SK-N-SH treated with all-trans-retinoic acid at 6 μM for 48 hours (cell line): Measurements from ENCODE around the gene ZNF76.

Source experiments
- ATAC-seq: fragments of 200-7000 bp; cut with Tn5 transposase; 3 replicates; pipeline ENCODE4 v1.9.1; 2020; ENCODE audit warnings: mild to moderate bottlenecking, moderate library complexity
- ARNTL ChIP-seq: fragments of 450-650 bp; formaldehyde crosslinking; IDR thresholded peaks from 2 replicates; pipeline ENCODE4 v1.5.0; 2020; ENCODE audit warnings: low read depth, mild to moderate bottlenecking, moderate library complexity, borderline replicate concordance
- BACH2 ChIP-seq: fragments of 250-450 bp; sonication (Bioruptor Pico); IDR thresholded peaks from 2 replicates; pipeline ENCODE4 v1.9.0; 2021; ENCODE audit warnings: mild to moderate bottlenecking, borderline replicate concordance
- CSDC2 ChIP-seq: fragments of 250-450 bp; sonication (Bioruptor Pico); IDR thresholded peaks from 2 replicates; pipeline ENCODE4 v1.5.0; 2020; ENCODE audit warnings: mild to moderate bottlenecking, moderate library complexity
- ESRRG ChIP-seq: fragments of 250-450 bp; sonication (Bioruptor Pico); IDR thresholded peaks from 2 replicates; pipeline ENCODE4 v1.6.1; 2021; ENCODE audit warnings: mild to moderate bottlenecking
- GLIS3 ChIP-seq: fragments of 250-450 bp; sonication (Bioruptor Pico); IDR thresholded peaks from 2 replicates; pipeline ENCODE4 v1.5.0; 2020; ENCODE audit warnings: mild to moderate bottlenecking, moderate library complexity
- OSR1 ChIP-seq: fragments of 250-450 bp; sonication (Bioruptor Pico); IDR thresholded peaks from 2 replicates; pipeline ENCODE4 v1.8.0; 2022; ENCODE audit warnings: moderate library complexity, mild to moderate bottlenecking, inconsistent platforms
- PPARA ChIP-seq: fragments of 250-450 bp; sonication (Bioruptor Pico); IDR thresholded peaks from 2 replicates; pipeline ENCODE4 v1.5.0; 2020; ENCODE audit warnings: mild to moderate bottlenecking, borderline replicate concordance
- RARB ChIP-seq: fragments of 250-450 bp; sonication (Bioruptor Pico); IDR thresholded peaks from 2 replicates; pipeline ENCODE4 v1.8.0; 2021; ENCODE audit warnings: mild to moderate bottlenecking, moderate library complexity
- SNAI2 ChIP-seq: fragments of 250-450 bp; sonication (Bioruptor Pico); IDR thresholded peaks from 2 replicates; pipeline ENCODE4 v1.5.0; 2020; ENCODE audit warnings: mild to moderate bottlenecking, moderate library complexity
- TCF4 ChIP-seq: fragments of 250-450 bp; sonication (Bioruptor Pico); IDR thresholded peaks from 2 replicates; pipeline ENCODE4 v1.8.0; 2021; ENCODE audit warnings: mild to moderate bottlenecking, moderate library complexity, borderline replicate concordance
- TOX ChIP-seq: fragments of 250-450 bp; sonication (Bioruptor Pico); IDR thresholded peaks from 2 replicates; pipeline ENCODE4 v1.8.0; 2021; ENCODE audit warnings: mild to moderate bottlenecking, moderate library complexity, borderline replicate concordance
- ZC3H10 ChIP-seq: fragments of 250-450 bp; sonication (Bioruptor Pico); IDR thresholded peaks from 2 replicates; pipeline ENCODE4 v1.5.1; 2021; ENCODE audit warnings: mild to moderate bottlenecking, moderate library complexity
- ZFP3 ChIP-seq: fragments of 250-450 bp; sonication (Bioruptor Pico); IDR thresholded peaks from 2 replicates; pipeline ENCODE4 v1.5.0; 2020; ENCODE audit warnings: mild to moderate bottlenecking, moderate library complexity
- ZFP30 ChIP-seq: fragments of 450-650 bp; formaldehyde crosslinking; IDR thresholded peaks from 2 replicates; pipeline ENCODE4 v1.5.0; 2022; ENCODE audit warnings: mild to moderate bottlenecking, moderate library complexity
- ZNF565 ChIP-seq: fragments of 450-650 bp; formaldehyde crosslinking; conservative IDR thresholded peaks from 2 replicates; pipeline ENCODE4 v1.5.0; 2020; ENCODE audit warnings: low read depth, mild to moderate bottlenecking, moderate library complexity
- ZNF8 ChIP-seq: fragments of 450-650 bp; formaldehyde crosslinking; IDR thresholded peaks from 2 replicates; pipeline ENCODE4 v1.5.0; 2020; ENCODE audit warnings: mild to moderate bottlenecking, moderate library complexity
- TF ChIP-seq, protein P1 (sequence below): fragments of 250-450 bp; sonication (Bioruptor Pico); IDR thresholded peaks from 2 replicates; pipeline ENCODE4 v1.5.1; 2020; ENCODE audit warnings: low read depth, mild to moderate bottlenecking, moderate library complexity
- TF ChIP-seq, protein P2 (sequence below): fragments of 250-450 bp; sonication (Bioruptor Pico); IDR thresholded peaks from 2 replicates; pipeline ENCODE4 v1.5.1; 2021; ENCODE audit warnings: mild to moderate bottlenecking, moderate library complexity
- TF ChIP-seq, protein P3 (sequence below): fragments of 250-450 bp; sonication (Bioruptor Pico); IDR thresholded peaks from 2 replicates; pipeline ENCODE4 v1.8.0; 2021; ENCODE audit warnings: low read depth, mild to moderate bottlenecking, moderate library complexity, borderline replicate concordance
- TF ChIP-seq, protein P4 (sequence below): fragments of 250-450 bp; sonication (Bioruptor Pico); IDR thresholded peaks from 2 replicates; pipeline ENCODE4 v1.8.0; 2020; ENCODE audit warnings: mild to moderate bottlenecking, moderate library complexity, borderline replicate concordance
- TF ChIP-seq, protein P5 (sequence below): fragments of 250-450 bp; sonication (Bioruptor Pico); IDR thresholded peaks from 2 replicates; pipeline ENCODE4 v1.5.0; 2020; ENCODE audit warnings: mild to moderate bottlenecking, moderate library complexity

Gene ZNF76

DNA sequence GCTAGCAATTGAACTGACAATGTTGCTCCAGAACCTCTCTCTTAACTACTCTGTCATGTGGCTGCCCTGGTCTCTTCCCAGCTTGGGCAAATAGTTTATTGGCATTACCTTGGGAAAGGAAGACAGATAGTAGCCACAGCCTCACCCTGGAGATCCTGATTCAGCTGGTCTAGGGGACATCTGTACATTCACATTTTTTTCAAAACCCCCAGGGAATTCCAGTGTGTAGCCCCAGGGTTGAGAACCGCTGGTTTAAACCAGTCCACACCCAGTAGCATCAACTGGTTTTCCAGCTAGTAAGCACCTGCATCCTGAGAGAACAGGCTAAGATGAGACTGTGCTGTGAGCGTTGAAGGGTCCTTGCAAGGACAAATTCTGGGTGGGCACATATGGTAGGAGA is 36.1 kb upstream of the ZNF76 start:
- ATAC-seq: no peak
- TF ChIP-seq TOX (CRISPR knock-in tag): no peak
- no peak for TF ChIP-seq SNAI2 (CRISPR knock-in tag)
- TF ChIP-seq ZNF8 (CRISPR knock-in tag): no peak
- no peak for TF ChIP-seq ZC3H10 (CRISPR knock-in tag)
- TF ChIP-seq, protein P1, sequence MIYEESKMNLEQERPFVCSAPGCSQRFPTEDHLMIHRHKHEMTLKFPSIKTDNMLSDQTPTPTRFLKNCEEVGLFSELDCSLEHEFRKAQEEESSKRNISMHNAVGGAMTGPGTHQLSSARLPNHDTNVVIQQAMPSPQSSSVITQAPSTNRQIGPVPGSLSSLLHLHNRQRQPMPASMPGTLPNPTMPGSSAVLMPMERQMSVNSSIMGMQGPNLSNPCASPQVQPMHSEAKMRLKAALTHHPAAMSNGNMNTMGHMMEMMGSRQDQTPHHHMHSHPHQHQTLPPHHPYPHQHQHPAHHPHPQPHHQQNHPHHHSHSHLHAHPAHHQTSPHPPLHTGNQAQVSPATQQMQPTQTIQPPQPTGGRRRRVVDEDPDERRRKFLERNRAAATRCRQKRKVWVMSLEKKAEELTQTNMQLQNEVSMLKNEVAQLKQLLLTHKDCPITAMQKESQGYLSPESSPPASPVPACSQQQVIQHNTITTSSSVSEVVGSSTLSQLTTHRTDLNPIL (CRISPR knock-in tag): no peak
- no peak for TF ChIP-seq ZFP3 (CRISPR knock-in tag)
- TF ChIP-seq PPARA (CRISPR knock-in tag): no peak
- no peak for TF ChIP-seq ARNTL (CRISPR knock-in tag)
- TF ChIP-seq BACH2 (CRISPR knock-in tag): no peak
- TF ChIP-seq, protein P2, sequence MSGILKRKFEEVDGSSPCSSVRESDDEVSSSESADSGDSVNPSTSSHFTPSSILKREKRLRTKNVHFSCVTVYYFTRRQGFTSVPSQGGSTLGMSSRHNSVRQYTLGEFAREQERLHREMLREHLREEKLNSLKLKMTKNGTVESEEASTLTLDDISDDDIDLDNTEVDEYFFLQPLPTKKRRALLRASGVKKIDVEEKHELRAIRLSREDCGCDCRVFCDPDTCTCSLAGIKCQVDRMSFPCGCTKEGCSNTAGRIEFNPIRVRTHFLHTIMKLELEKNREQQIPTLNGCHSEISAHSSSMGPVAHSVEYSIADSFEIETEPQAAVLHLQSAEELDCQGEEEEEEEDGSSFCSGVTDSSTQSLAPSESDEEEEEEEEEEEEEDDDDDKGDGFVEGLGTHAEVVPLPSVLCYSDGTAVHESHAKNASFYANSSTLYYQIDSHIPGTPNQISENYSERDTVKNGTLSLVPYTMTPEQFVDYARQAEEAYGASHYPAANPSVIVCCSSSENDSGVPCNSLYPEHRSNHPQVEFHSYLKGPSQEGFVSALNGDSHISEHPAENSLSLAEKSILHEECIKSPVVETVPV (CRISPR knock-in tag): no peak
- TF ChIP-seq, protein P3, sequence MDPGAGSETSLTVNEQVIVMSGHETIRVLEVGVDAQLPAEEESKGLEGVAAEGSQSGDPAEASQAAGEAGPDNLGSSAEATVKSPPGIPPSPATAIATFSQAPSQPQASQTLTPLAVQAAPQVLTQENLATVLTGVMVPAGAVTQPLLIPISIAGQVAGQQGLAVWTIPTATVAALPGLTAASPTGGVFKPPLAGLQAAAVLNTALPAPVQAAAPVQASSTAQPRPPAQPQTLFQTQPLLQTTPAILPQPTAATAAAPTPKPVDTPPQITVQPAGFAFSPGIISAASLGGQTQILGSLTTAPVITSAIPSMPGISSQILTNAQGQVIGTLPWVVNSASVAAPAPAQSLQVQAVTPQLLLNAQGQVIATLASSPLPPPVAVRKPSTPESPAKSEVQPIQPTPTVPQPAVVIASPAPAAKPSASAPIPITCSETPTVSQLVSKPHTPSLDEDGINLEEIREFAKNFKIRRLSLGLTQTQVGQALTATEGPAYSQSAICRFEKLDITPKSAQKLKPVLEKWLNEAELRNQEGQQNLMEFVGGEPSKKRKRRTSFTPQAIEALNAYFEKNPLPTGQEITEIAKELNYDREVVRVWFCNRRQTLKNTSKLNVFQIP: no peak

DNA sequence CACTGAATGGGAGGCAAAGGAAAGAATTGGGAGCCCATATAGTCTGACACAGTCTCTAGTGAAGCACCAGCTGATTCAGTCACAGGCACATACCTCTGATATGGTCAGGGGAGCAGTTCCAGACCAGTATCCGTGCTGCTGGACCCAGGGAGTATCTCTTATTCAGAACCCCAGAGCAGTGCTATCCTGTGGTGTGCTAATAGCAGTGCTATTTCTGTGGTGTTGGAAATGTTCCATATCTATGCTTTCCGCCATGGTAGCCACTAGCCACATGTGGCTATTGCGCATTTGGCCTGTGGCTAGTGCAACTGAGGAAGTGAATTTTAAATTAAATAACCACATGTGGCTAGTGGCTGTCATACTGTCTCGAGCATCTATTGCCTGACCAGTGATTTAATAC is 34.8 kb upstream of the ZNF76 start:
- TF ChIP-seq ZNF565 (CRISPR knock-in tag): no peak
- no peak for TF ChIP-seq PPARA (CRISPR knock-in tag)
- no peak for ATAC-seq

DNA sequence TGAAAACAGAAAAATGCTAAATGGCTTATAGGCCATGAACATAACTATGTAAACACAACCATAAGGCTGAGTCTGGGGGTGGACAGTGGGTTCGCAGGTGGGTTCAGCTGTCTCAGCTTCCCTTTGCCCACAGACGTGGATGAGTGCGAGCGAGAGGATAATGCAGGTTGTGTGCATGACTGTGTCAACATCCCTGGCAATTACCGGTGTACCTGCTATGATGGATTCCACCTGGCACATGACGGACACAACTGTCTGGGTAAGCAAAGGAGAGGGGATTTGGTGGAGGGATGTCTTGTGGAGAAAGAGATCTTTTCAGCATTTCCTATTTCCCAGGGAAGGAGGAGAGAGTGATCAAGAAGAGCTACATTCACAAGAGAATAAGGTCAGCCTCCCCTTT is 31.1 kb upstream of the ZNF76 start:
- TF ChIP-seq, protein P4, sequence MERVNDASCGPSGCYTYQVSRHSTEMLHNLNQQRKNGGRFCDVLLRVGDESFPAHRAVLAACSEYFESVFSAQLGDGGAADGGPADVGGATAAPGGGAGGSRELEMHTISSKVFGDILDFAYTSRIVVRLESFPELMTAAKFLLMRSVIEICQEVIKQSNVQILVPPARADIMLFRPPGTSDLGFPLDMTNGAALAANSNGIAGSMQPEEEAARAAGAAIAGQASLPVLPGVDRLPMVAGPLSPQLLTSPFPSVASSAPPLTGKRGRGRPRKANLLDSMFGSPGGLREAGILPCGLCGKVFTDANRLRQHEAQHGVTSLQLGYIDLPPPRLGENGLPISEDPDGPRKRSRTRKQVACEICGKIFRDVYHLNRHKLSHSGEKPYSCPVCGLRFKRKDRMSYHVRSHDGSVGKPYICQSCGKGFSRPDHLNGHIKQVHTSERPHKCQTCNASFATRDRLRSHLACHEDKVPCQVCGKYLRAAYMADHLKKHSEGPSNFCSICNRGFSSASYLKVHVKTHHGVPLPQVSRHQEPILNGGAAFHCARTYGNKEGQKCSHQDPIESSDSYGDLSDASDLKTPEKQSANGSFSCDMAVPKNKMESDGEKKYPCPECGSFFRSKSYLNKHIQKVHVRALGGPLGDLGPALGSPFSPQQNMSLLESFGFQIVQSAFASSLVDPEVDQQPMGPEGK (CRISPR knock-in tag): no peak
- TF ChIP-seq, protein P5, sequence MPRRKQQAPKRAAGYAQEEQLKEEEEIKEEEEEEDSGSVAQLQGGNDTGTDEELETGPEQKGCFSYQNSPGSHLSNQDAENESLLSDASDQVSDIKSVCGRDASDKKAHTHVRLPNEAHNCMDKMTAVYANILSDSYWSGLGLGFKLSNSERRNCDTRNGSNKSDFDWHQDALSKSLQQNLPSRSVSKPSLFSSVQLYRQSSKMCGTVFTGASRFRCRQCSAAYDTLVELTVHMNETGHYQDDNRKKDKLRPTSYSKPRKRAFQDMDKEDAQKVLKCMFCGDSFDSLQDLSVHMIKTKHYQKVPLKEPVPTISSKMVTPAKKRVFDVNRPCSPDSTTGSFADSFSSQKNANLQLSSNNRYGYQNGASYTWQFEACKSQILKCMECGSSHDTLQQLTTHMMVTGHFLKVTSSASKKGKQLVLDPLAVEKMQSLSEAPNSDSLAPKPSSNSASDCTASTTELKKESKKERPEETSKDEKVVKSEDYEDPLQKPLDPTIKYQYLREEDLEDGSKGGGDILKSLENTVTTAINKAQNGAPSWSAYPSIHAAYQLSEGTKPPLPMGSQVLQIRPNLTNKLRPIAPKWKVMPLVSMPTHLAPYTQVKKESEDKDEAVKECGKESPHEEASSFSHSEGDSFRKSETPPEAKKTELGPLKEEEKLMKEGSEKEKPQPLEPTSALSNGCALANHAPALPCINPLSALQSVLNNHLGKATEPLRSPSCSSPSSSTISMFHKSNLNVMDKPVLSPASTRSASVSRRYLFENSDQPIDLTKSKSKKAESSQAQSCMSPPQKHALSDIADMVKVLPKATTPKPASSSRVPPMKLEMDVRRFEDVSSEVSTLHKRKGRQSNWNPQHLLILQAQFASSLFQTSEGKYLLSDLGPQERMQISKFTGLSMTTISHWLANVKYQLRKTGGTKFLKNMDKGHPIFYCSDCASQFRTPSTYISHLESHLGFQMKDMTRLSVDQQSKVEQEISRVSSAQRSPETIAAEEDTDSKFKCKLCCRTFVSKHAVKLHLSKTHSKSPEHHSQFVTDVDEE (CRISPR knock-in tag): no peak
- no peak for TF ChIP-seq GLIS3 (CRISPR knock-in tag)
- TF ChIP-seq, all 23 proteins: peak for 0
- no peak for ATAC-seq

DNA sequence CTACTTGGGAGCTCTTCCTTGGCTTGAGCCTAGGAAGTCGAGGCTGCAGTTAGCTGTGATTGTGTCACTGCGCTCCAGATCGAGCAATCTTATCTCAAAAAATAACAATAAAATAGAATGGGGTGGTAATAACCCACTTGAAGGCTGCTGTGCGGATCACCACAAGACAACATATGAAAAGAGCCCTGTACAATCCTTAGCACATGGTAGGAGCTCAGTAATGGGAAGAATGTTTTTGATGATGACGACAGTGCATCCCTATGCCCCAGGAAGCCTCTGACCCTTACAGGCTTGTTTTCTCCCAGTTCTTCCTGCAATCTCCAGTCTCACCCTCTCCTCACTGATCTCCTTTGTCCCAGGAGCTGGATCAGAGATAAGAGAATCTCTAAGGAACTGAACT is 30.2 kb upstream of the ZNF76 start:
- TF ChIP-seq OSR1 (CRISPR knock-in tag): no peak
- TF ChIP-seq RARB (CRISPR knock-in tag): no peak
- TF ChIP-seq, protein P4 (CRISPR knock-in tag): no peak
- TF ChIP-seq ZC3H10 (CRISPR knock-in tag): no peak
- no peak for TF ChIP-seq ZNF8 (CRISPR knock-in tag)
- TF ChIP-seq TCF4 (CRISPR knock-in tag): no peak
- no peak for TF ChIP-seq SNAI2 (CRISPR knock-in tag)
- no peak for TF ChIP-seq TOX (CRISPR knock-in tag)
- no peak for TF ChIP-seq ESRRG (CRISPR knock-in tag)
- TF ChIP-seq ZFP30 (CRISPR knock-in tag): no peak
- TF ChIP-seq, protein P5 (CRISPR knock-in tag): no peak
- no peak for TF ChIP-seq CSDC2 (CRISPR knock-in tag)
- ATAC-seq: no peak
